HG02642 (cell line): ENCODE data around the gene FOXI3.
"Not testable (repeated sequence)": the region's sequence is repeated elsewhere in the genome, so short reads cannot be mapped to it uniquely, and the experiment has no call there.

Experiments
- ATAC-seq: cut with Tn5 transposase; IDR thresholded peaks from one replicate; pipeline ENCODE4 v1.9.1; 2021; ENCODE audit warnings: mild to moderate bottlenecking; ENCODE audit not compliant: unreplicated experiment, poor library complexity

Gene FOXI3

DNA sequence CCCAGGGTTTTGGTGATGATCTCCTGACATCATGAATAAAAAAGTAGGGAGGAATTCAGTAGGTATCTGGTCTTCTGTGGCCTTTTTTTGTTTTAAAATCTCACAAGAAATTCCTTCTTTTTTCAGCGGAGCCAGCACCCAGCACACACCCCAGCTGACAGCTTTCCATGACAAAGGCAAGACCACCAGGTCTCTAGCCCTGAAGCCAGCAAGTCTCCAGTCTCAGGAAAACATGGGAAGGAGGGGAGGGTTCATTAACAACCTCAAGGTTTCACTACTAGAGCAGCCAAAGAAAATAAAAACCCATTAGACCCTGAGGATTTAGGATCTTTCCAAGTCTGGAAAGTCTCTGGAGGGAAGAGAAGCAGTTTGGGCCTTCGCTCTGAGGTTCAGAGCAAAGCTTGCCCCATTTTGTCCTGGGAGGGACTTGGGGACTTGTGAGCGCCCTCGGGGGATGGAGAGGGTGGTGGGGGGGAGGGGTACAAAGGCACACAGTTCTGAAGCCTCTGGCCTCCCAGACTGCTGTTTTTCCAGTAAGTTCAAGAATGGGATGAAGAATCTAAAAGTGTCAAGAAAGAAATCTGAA, 9.0 kb downstream of the FOXI3 start:
- ATAC-seq, result no peak

DNA sequence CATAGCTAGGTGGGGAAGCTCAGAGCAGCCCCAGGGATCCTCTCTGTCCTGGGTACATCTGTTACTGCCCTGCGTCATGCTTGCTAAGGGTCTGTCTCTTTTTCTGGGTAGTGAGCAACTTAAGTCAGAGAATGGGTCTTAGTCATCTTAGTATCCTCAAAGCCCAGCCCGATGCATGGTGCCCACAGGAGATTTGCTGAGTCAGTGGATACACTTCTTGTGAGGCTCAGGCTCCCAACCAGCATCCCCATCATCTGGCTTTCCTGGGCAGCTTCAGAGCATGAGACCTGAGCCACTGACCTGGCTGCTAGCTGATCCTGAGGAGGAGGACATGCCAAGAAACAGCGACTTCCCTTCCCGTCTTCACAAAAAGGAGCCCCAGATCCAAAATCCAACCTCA, 10.0 kb downstream of the FOXI3 start:
- no peak for ATAC-seq

- no peak for ATAC-seq
Observed at GRCh38 chr2:88442061-88442460, 10.4 kb downstream of the FOXI3 start.

GRCh38 chr2:88437010-88437409, 15.5 kb downstream of the FOXI3 start:
- ATAC-seq, result no peak

DNA sequence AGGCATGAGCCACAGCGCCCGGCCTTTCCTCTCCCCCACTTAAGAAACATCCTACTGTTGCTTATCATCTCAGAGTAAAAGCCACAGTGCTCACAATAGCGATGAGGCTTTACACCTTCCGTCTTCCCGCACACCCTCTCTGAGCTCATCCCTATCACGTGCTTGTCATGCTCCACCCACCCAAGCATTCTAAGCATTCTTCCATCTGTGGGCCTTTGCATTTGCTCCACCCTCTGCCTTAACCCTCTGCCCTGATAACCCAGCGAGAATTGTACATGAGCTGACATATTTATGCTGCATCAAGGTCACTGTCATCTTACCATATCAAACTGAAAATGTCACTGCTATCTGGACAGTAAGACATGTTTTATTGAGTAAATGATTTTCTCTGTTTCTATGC, 22.6 kb downstream of the FOXI3 start:
- ATAC-seq, result no peak

DNA sequence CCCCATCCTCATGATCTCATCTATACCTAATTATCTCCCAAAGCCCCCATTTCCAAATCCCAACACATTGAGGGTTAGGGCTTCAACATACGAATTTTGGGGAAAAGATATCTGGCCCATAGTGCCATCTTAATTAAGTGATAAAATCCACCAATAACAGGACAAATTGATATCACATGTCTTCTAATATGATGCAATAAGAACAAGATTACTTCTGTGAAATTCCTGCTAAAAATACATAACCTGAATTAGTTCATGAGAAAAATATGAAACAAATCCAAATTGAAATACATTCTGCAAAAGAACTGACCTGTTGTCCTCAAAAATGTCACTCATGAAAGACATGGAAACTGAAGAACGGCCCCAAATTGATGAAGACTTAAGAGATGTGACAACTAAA, 28.8 kb downstream of the FOXI3 start:
- no peak for ATAC-seq

DNA sequence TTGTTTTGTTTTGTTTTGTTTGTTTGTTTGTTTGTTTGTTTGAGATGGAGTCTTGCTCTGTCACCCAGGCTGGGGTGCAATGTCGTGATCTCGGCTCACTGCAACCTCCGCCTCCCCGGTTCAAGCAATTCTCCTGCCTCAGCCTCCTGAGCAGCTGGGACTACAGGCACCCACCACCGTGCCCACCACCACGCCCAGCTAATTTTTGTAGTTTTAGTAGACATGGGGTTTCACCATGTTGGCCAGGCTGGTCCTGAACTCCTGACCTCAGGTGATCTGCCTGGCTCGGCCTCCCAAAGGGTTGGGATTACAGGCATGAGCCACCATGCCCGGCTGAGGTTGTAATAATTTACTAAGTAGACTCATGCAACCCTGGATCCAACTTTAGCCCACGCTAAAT, 33.4 kb downstream of the FOXI3 start:
- not testable (repeated sequence) for ATAC-seq

DNA sequence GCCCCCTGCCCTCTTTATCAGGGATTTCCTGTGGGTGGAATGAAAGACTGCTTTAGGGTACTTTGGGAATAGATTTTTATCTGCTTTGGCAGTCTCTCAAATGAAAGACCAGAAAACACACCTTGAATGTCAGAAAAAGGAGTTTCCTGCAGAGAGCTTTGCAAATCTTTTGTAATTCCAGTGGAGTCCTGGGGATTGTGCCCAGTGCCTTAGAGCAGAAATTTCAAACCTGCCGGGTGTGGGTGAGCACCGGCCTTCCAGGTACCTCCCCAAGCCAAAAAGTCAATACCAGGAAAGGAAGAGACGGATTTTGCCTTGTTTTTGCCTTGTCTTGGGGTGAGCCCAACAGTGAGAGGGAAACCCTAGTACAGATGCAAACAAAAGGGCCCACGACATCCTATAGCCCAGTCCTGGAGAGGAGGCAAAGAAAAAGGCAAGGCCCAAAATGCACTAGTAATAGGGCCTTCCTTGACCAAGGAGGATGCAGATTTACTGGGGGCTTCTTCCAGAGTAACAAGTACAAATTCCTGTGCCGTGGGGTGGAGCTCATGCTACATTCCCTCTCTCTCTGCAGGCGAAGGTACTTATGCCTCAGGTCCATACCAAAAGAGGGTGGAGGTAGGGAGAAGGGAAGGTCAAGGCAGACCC, 36.4 kb downstream of the FOXI3 start:
- ATAC-seq, result no peak

- ATAC-seq, result not testable (repeated sequence)
Observed at GRCh38 chr2:88408870-88409269, 43.6 kb downstream of the FOXI3 start.

- ATAC-seq, result no peak
Observed at GRCh38 chr2:88400037-88400767, 52.3 kb downstream of the FOXI3 start.

DNA sequence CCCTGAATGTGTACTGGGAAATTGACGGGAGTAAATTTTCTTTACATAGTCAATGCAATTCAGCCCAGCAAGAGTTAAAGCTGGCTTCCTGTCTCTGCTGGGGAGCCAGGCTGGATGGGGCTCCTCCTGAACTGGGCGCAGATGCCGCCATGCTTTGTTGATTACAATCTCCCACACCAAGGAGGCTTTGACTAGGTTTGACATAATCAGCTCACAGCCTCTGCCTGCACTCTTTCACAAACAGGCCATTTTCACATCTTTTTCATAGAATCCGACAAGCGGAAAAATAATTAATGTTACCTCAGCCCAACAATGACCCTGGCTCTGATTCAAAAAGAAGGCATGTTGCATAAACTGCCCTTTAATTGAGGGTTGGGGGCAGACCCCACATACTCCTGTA, 54.3 kb downstream of the FOXI3 start:
- ATAC-seq, result no peak
